HEK293 (cell line): ENCODE results near the gene POLD2.

Source experiments
- HOXA7 ChIP-seq: sonication (generic); formaldehyde crosslinking; IDR thresholded peaks from 2 replicates; pipeline ENCODE4 v1.8.1; 2022; ENCODE audit warnings: missing genetic modification reagents, borderline replicate concordance
- RBAK ChIP-seq: fragments of 450-650 bp; formaldehyde crosslinking; IDR thresholded peaks from 2 replicates; pipeline ENCODE4 v1.5.1; 2016; ENCODE audit warnings: missing biosample characterization, missing genetic modification characterization
- TCF7L2 ChIP-seq: IDR thresholded peaks from 2 replicates; pipeline ENCODE4 v1.6.1; 2011; ENCODE audit warnings: low read depth, mild to moderate bottlenecking, inconsistent platforms, low read length, moderate library complexity, borderline replicate concordance
- ZBTB8A ChIP-seq: fragments of 450-650 bp; formaldehyde crosslinking; IDR thresholded peaks from 2 replicates; pipeline ENCODE4 v1.5.1; 2016; ENCODE audit warnings: missing biosample characterization, missing genetic modification characterization
- ZNF10 ChIP-seq: fragments of 450-650 bp; formaldehyde crosslinking; IDR thresholded peaks from 2 replicates; pipeline ENCODE4 v1.5.1; 2017; ENCODE audit warnings: missing biosample characterization, missing genetic modification characterization
- ZNF174 ChIP-seq: fragments of 450-650 bp; formaldehyde crosslinking; IDR thresholded peaks from 2 replicates; pipeline ENCODE4 v1.5.0; 2017; ENCODE audit warnings: missing biosample characterization, mild to moderate bottlenecking, missing genetic modification characterization
- ZNF202 ChIP-seq: fragments of 450-650 bp; formaldehyde crosslinking; IDR thresholded peaks from 2 replicates; pipeline ENCODE4 v1.5.1; 2016; ENCODE audit warnings: missing biosample characterization, missing genetic modification characterization, borderline replicate concordance
- ZNF221 ChIP-seq: fragments of 450-650 bp; formaldehyde crosslinking; IDR thresholded peaks from 2 replicates; pipeline ENCODE4 v1.5.1; 2017; ENCODE audit warnings: missing biosample characterization, missing genetic modification characterization, borderline replicate concordance
- ZNF76 ChIP-seq: fragments of 450-650 bp; formaldehyde crosslinking; IDR thresholded peaks from 2 replicates; pipeline ENCODE4; 2016; ENCODE audit warnings: low read depth, missing biosample characterization, missing genetic modification characterization, borderline replicate concordance
- ZNF830 ChIP-seq: fragments of 450-650 bp; IDR thresholded peaks from 2 replicates; pipeline ENCODE4 v1.5.0; 2018; ENCODE audit warnings: missing biosample characterization, missing genetic modification characterization, low read depth, mild to moderate bottlenecking, moderate library complexity
- TF ChIP-seq, protein P1 (sequence below): fragments of 450-650 bp; formaldehyde crosslinking; IDR thresholded peaks from 2 replicates; pipeline ENCODE4 v1.5.1; 2016; ENCODE audit warnings: missing biosample characterization, missing genetic modification characterization
- TF ChIP-seq, protein P2 (sequence below): sonication (generic); formaldehyde crosslinking; IDR thresholded peaks from 2 replicates; pipeline ENCODE4 v1.8.1; 2022; ENCODE audit warnings: mild to moderate bottlenecking, moderate library complexity, missing genetic modification reagents
- TF ChIP-seq, protein P3 (sequence below): fragments of 450-650 bp; formaldehyde crosslinking; IDR thresholded peaks from 2 replicates; pipeline ENCODE4 v1.5.1; 2016; ENCODE audit warnings: missing biosample characterization, missing genetic modification characterization

DNA sequence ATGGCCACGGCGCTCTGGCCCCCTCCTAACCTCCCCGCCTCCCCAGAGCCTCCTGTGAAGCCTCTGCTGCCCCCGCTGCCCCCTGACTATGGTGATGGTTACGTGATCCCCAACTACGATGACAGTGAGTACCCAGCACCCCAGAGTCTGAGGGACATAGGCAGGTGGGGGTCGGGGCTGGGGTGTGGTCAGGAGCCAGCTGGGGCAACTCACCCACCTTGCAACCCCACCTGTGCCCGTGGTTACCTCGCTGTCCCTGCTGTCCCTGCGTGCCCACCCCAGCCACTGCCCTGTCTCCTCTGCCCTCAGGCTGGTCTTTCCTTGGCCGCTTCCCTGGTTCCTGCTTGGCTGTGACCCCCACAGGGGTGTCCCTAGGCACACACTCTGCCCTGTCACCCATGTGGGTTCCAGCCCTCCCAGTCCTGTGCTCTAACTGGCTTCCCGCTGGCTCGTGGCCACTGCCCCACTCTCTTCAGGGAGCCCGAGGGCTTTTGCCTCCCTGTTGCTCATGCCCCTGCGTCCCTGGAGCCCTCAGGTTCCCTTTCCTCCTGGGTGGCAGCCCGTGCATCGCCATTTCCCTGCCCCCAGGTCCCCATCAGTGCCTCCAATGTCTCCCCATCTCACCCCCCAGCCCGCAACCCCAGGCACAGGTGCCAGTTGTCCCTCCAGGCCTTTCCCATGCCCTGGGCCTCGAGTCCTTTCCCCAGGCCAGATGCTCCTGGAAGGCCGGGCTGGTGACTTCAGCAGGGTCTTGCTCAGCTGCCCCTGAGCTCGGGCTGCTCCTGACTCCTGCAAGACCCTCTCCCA lies 15.2 kb downstream of the POLD2 start:
- TF ChIP-seq, protein P1, sequence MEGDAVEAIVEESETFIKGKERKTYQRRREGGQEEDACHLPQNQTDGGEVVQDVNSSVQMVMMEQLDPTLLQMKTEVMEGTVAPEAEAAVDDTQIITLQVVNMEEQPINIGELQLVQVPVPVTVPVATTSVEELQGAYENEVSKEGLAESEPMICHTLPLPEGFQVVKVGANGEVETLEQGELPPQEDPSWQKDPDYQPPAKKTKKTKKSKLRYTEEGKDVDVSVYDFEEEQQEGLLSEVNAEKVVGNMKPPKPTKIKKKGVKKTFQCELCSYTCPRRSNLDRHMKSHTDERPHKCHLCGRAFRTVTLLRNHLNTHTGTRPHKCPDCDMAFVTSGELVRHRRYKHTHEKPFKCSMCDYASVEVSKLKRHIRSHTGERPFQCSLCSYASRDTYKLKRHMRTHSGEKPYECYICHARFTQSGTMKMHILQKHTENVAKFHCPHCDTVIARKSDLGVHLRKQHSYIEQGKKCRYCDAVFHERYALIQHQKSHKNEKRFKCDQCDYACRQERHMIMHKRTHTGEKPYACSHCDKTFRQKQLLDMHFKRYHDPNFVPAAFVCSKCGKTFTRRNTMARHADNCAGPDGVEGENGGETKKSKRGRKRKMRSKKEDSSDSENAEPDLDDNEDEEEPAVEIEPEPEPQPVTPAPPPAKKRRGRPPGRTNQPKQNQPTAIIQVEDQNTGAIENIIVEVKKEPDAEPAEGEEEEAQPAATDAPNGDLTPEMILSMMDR (tag by site-specific recombination): no peak
- TF ChIP-seq, protein P2, sequence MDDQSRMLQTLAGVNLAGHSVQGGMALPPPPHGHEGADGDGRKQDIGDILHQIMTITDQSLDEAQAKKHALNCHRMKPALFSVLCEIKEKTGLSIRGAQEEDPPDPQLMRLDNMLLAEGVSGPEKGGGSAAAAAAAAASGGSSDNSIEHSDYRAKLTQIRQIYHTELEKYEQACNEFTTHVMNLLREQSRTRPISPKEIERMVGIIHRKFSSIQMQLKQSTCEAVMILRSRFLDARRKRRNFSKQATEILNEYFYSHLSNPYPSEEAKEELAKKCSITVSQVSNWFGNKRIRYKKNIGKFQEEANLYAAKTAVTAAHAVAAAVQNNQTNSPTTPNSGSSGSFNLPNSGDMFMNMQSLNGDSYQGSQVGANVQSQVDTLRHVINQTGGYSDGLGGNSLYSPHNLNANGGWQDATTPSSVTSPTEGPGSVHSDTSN (CRISPR knock-in tag): no peak
- no peak for TF ChIP-seq ZNF174 (tag by site-specific recombination)
- no peak for TF ChIP-seq RBAK
- no peak for TF ChIP-seq ZBTB8A (tag by site-specific recombination)
- TF ChIP-seq, protein P3, sequence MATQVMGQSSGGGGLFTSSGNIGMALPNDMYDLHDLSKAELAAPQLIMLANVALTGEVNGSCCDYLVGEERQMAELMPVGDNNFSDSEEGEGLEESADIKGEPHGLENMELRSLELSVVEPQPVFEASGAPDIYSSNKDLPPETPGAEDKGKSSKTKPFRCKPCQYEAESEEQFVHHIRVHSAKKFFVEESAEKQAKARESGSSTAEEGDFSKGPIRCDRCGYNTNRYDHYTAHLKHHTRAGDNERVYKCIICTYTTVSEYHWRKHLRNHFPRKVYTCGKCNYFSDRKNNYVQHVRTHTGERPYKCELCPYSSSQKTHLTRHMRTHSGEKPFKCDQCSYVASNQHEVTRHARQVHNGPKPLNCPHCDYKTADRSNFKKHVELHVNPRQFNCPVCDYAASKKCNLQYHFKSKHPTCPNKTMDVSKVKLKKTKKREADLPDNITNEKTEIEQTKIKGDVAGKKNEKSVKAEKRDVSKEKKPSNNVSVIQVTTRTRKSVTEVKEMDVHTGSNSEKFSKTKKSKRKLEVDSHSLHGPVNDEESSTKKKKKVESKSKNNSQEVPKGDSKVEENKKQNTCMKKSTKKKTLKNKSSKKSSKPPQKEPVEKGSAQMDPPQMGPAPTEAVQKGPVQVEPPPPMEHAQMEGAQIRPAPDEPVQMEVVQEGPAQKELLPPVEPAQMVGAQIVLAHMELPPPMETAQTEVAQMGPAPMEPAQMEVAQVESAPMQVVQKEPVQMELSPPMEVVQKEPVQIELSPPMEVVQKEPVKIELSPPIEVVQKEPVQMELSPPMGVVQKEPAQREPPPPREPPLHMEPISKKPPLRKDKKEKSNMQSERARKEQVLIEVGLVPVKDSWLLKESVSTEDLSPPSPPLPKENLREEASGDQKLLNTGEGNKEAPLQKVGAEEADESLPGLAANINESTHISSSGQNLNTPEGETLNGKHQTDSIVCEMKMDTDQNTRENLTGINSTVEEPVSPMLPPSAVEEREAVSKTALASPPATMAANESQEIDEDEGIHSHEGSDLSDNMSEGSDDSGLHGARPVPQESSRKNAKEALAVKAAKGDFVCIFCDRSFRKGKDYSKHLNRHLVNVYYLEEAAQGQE (tag by site-specific recombination): no peak
- no peak for TF ChIP-seq ZNF202 (tag by site-specific recombination)
- TF ChIP-seq ZNF10 (tag by site-specific recombination): no peak
- TF ChIP-seq ZNF76 (tag by site-specific recombination): no peak
- TF ChIP-seq ZNF830 (tag by site-specific recombination): no peak
- TF ChIP-seq HOXA7: no peak
- no peak for TF ChIP-seq ZNF221 (tag by site-specific recombination)
- TF ChIP-seq TCF7L2: no peak
